GM23248 (cell line): Measurements from ENCODE around the gene DCTN4.

Experiments used
- EZH2 ChIP-seq: fragments of 200-600 bp; sonication (generic); IDR thresholded peaks from 2 replicates; pipeline ENCODE4 v1.6.1; 2018; ENCODE audit warnings: antibody characterized with exemption, mild to moderate bottlenecking; ENCODE audit not compliant: insufficient read depth, poor library complexity, severe bottlenecking
- EZH2phosphoT487 ChIP-seq: fragments of 200-600 bp; sonication (generic); IDR thresholded peaks from 2 replicates; pipeline ENCODE4 v1.6.1; 2018; ENCODE audit warnings: antibody characterized with exemption, moderate library complexity, mild to moderate bottlenecking, low read depth; ENCODE audit not compliant: insufficient read depth

DNA sequence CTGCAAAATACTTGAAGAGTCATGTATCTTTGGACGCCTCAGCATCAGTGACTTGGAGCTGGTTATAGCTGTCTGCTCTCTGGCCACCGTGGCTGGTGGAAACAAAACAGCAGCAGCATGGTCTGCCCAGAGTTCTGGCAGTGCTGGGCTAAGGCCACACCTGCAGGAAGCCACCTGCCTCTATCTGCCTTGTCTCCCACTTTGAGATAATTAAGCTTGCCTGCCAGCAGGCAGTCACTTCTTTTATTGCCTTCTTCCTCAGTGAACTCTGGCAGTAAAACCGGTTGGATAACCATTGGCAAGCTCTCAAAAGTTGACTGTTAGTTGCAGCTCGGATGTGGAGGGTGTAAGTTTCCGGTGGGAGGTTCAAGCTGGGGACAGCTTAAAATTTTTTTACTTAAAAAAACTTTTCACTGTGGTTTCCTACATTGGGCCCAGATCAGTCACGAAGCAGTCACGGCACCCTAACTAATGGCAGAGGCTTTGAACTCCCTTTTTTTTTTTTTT is 24.7 kb upstream of the DCTN4 start:
- 0 out of 2 replicates have a peak, but pooled peaks have one; percentile 41 for TF ChIP-seq EZH2phosphoT487
- no peak for TF ChIP-seq EZH2
